ENCODE measurements around the gene C11orf98.
A peak's percentile ranks its signal among the peaks of the same experiment; 100 is the strongest.
"Not testable (repeated sequence)": the region's sequence is repeated elsewhere in the genome, so short reads cannot be mapped to it uniquely, and the experiment has no call there.

The C11orf98 gene

DNA sequence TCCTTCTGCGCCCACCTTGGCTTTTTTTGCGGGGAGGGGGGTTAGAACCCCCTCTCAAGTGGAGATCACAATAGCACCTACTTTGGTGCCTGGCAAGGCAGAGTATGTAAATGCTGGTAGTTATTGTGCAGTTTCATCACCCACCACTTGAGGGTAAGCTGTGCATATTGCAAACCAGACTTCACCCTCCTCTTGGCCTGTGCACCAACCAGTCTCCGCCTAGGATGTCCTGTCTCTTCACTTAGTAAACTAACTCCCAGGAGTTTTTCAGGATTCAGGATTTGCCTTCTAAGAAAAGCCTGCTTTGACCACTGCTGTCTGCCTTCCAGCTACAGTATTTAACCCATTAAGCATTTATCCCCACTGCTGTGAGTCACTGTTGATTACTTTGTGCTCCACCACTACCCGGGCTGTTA is 15.8 kb upstream of the C11orf98 start:
- Histone ChIP-seq H3K36me3 (ENCODE audit: control insufficient read depth, insufficient read depth, low read length, severe bottlenecking) (peaks cover 20% of the 10 kb centered on the region), H3K27me3 (replicated peaks; ENCODE audit: control insufficient read depth, insufficient read depth, low read length) (no peaks in the 10 kb centered on the region), H3K4me1 (ENCODE audit: control insufficient read depth, insufficient read depth, low read length) (peaks cover 37% of the 10 kb centered on the region), H3K4me3 (ENCODE audit: low read length) (no peak overlapping the region), H3K9me3 (ENCODE audit: control insufficient read depth, low read length) (no peaks in the 10 kb centered on the region), H3K9ac (ENCODE audit: low read length) (peak overlapping the region; percentile 52)
- DNase-seq (ENCODE audit: low read depth), result peak; percentile 86

DNA sequence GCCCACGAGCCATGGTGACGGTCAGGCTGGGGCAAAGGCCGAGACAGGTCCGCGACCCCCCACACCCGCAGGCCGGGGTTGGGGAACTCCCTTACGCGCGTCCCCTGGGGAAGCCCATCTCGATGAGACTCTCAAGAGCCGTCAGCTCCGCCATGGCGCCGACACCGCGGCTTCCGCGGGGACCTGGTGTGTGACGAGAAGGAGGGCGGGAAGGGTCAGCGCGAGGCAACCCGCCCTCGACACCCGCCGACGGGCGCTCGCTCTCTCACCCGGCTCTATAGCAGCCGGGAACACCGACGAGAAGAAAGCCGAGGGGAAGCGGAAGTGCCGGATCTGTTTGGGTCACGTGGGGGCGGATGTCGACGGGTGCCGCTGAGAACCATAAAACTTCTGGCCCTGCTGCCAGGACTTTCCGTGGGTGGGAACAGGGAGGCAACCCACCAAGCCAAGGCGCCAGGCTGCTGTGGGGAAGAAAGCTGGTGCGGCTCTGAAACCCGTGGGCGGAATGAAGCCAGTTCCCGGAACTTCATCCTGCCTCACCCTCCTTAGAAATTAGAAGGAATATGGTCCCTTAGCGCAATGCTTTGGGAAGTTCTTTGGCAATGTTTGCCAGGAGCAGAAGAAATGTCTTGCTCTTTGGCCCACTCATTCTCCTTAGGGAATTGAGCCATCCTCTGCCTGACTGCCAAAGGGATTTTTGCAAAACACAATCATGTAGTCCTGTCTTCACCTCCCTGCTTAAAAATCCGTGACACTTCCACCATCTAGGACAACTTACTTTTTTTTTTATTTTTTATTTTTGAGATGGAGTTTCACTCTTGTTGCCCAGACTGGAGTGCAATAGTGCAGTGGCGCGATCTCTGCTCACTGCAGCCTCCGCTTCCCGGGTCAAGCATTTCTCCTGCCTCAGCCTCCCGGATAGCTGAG is 14.0 kb upstream of the C11orf98 start, which contains the start of gene UBXN1:
Gene UBXN1, minus strand, starts transcription at position 304 of the 927 bp plus-strand sequence. Its CDS starts 150 bp downstream, at position 154.
- H3K4me3 ChIP-seq (ENCODE audit: low read length), result peak within 1 kb of the TSS; percentile 97
- no peaks in the 10 kb centered on the region for H3K27me3 ChIP-seq (replicated peaks; ENCODE audit: control insufficient read depth, insufficient read depth, low read length)
- peak within 1 kb of the TSS; percentile 99 for H3K9ac ChIP-seq (ENCODE audit: low read length)
- H3K36me3 ChIP-seq (ENCODE audit: control insufficient read depth, insufficient read depth, low read length, severe bottlenecking), result peaks cover 26% of the 10 kb centered on the region
- peaks cover 38% of the 10 kb centered on the region for H3K4me1 ChIP-seq (ENCODE audit: control insufficient read depth, insufficient read depth, low read length)
- no peaks in the 10 kb centered on the region for H3K9me3 ChIP-seq (ENCODE audit: control insufficient read depth, low read length)
- peak; percentile 94 for DNase-seq (ENCODE audit: low read depth)

DNA sequence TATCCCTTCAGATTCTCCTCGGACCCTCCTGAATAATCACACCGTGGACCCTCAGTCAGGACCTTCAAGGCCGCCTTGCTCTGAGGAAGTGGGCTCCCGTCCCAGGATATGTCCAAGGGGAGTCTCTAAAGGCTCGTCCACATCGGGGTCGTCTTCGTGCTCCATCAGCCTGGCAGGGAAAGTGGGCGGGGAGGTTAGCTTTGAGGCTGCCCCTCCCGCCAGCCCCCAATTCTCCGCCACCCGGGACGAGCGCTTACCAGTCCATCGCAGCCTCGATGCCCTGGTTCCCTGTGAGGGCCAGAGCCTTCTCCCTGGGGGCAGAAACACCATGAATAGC is 13.4 kb upstream of the C11orf98 start:
- Histone ChIP-seq H3K4me1 (ENCODE audit: control insufficient read depth, insufficient read depth, low read length) (peaks cover 44% of the 10 kb centered on the region), H3K27me3 (replicated peaks; ENCODE audit: control insufficient read depth, insufficient read depth, low read length) (no peaks in the 10 kb centered on the region), H3K4me3 (ENCODE audit: low read length) (peak overlapping the region; percentile 97), H3K9ac (ENCODE audit: low read length) (peak overlapping the region; percentile 99), H3K36me3 (ENCODE audit: control insufficient read depth, insufficient read depth, low read length, severe bottlenecking) (peaks cover 30% of the 10 kb centered on the region), H3K9me3 (ENCODE audit: control insufficient read depth, low read length) (no peaks in the 10 kb centered on the region)
- no peak for DNase-seq (ENCODE audit: low read depth)

DNA sequence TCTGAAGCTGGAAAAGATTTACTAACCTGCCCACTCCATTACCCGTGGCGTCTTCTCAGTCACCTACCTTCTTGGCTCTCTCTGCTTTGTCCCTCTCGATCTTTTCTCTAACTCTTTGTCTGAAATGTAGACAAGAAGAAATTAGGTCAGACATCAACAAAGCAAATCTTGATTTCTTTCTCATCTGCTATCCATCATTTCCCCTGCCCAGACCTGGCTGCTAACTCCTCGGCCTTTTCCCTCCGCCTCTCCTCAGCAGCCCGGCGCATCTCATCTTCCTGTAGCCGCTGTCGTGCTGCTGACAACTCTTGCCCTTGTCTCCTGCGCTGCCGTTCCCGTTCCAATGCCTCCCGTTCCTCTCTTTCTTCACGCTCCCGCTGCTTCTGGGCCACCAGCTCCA is 12.7 kb upstream of the C11orf98 start:
- H3K4me3 ChIP-seq (ENCODE audit: low read length), result peak overlapping the region; percentile 97
- no peak for DNase-seq (ENCODE audit: low read depth)
- H3K4me1 ChIP-seq (ENCODE audit: control insufficient read depth, insufficient read depth, low read length), result peaks cover 50% of the 10 kb centered on the region
- H3K36me3 ChIP-seq (ENCODE audit: control insufficient read depth, insufficient read depth, low read length, severe bottlenecking), result peaks cover 30% of the 10 kb centered on the region
- H3K9me3 ChIP-seq (ENCODE audit: control insufficient read depth, low read length), result no peaks in the 10 kb centered on the region
- H3K27me3 ChIP-seq (replicated peaks; ENCODE audit: control insufficient read depth, insufficient read depth, low read length), result no peaks in the 10 kb centered on the region
- H3K9ac ChIP-seq (ENCODE audit: low read length), result peak overlapping the region; percentile 99

DNA sequence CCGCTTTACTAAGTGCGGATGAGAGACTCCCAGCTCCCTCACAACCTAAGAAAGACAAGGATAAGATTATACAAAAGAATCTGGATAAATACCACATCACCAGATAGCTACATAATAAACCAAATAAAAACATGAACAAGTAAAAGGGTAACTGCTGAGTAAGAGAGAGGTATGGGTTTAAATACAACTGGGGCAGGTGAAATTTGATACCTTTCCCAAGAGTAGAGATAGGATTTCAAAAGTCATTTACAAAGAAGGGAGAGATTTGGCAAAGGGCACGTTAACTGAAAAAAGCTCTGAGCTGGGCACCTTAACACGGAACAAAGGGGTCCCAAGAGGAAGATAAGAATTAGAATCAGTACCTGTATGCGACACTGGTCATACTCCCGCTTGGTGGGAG is 12.1 kb upstream of the C11orf98 start:
- peak overlapping the region; percentile 97 for H3K4me3 ChIP-seq (ENCODE audit: low read length)
- H3K27me3 ChIP-seq (replicated peaks; ENCODE audit: control insufficient read depth, insufficient read depth, low read length), result no peaks in the 10 kb centered on the region
- peak overlapping the region; percentile 99 for H3K9ac ChIP-seq (ENCODE audit: low read length)
- peaks cover 54% of the 10 kb centered on the region for H3K4me1 ChIP-seq (ENCODE audit: control insufficient read depth, insufficient read depth, low read length)
- H3K9me3 ChIP-seq (ENCODE audit: control insufficient read depth, low read length), result no peaks in the 10 kb centered on the region
- H3K36me3 ChIP-seq (ENCODE audit: control insufficient read depth, insufficient read depth, low read length, severe bottlenecking), result peaks cover 30% of the 10 kb centered on the region
- no peak for DNase-seq (ENCODE audit: low read depth)

DNA sequence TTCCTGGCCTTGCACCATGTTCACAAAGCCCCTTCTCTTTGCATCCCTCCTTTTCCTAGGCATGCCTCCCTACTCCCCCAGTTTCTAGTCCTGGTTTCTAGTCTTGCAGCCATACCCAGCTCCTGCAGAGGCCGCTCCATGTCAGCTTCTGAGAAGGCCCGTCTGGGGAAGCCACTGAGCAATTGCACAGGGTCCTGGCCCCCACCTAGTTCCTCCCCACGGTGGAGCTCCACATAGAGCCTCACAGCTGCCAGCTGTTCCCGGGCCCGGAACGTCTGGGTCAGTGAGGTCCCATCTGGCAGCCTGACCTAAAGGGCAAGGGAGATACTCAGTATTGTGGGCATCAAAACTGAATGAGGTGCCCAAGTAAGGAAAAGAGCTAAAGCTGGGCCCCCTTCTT is 11.7 kb upstream of the C11orf98 start:
- H3K27me3 ChIP-seq (replicated peaks; ENCODE audit: control insufficient read depth, insufficient read depth, low read length), result no peaks in the 10 kb centered on the region
- peaks cover 54% of the 10 kb centered on the region for H3K4me1 ChIP-seq (ENCODE audit: control insufficient read depth, insufficient read depth, low read length)
- H3K36me3 ChIP-seq (ENCODE audit: control insufficient read depth, insufficient read depth, low read length, severe bottlenecking), result peaks cover 30% of the 10 kb centered on the region
- no peak overlapping the region for H3K4me3 ChIP-seq (ENCODE audit: low read length)
- peak overlapping the region; percentile 99 for H3K9ac ChIP-seq (ENCODE audit: low read length)
- no peak for DNase-seq (ENCODE audit: low read depth)
- no peaks in the 10 kb centered on the region for H3K9me3 ChIP-seq (ENCODE audit: control insufficient read depth, low read length)

DNA sequence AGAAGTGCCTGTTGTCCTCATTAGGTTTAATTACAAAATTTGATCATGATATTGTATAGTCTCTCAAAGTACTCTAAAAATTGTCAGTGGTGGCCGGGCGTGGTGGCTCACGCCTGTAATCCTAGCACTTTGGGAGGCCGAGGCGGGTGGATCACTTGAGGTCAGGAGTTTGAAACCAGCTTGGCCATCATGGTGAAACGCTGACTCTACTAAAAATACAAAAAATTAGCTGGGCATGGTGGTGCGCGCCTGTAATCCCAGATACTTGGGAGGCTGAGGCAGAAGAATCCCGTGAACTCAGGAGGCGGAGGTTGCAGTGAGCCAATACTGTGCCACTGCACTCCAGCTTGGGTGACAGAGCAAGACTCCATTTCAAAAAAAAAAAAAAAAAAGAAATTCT is 10.4 kb upstream of the C11orf98 start:
- H3K36me3 ChIP-seq (ENCODE audit: control insufficient read depth, insufficient read depth, low read length, severe bottlenecking), result peaks cover 30% of the 10 kb centered on the region
- H3K4me3 ChIP-seq (ENCODE audit: low read length); H3K9me3 ChIP-seq (ENCODE audit: control insufficient read depth, low read length); H3K9ac ChIP-seq (ENCODE audit: low read length); H3K27me3 ChIP-seq (replicated peaks; ENCODE audit: control insufficient read depth, insufficient read depth, low read length); DNase-seq (ENCODE audit: low read depth): not testable (repeated sequence)
- H3K4me1 ChIP-seq (ENCODE audit: control insufficient read depth, insufficient read depth, low read length), result peaks cover 42% of the 10 kb centered on the region

DNA sequence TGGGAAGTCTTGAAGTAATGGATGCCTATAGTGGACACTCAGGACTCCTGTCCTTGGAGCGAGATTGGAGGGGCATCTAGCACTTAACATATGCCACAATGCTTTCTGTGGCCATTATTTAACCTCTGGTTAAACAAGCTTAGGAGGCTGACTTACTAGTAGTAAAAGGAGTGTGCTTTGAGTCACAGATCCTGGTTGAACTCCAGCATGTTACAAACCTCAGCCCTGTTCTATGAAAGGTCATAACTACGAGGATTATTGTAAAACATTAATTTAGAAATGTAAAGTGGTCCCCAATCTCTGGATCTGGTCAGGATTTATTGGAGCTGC is 8.2 kb upstream of the C11orf98 start:
- peaks cover 43% of the 10 kb centered on the region for H3K4me1 ChIP-seq (ENCODE audit: control insufficient read depth, insufficient read depth, low read length)
- no peak for DNase-seq (ENCODE audit: low read depth)
- H3K9ac ChIP-seq (ENCODE audit: low read length), result peak overlapping the region; percentile 96
- H3K4me3 ChIP-seq (ENCODE audit: low read length), result peak overlapping the region; percentile 92
- no peaks in the 10 kb centered on the region for H3K9me3 ChIP-seq (ENCODE audit: control insufficient read depth, low read length)
- no peaks in the 10 kb centered on the region for H3K27me3 ChIP-seq (replicated peaks; ENCODE audit: control insufficient read depth, insufficient read depth, low read length)
- H3K36me3 ChIP-seq (ENCODE audit: control insufficient read depth, insufficient read depth, low read length, severe bottlenecking), result peaks cover 30% of the 10 kb centered on the region

DNA sequence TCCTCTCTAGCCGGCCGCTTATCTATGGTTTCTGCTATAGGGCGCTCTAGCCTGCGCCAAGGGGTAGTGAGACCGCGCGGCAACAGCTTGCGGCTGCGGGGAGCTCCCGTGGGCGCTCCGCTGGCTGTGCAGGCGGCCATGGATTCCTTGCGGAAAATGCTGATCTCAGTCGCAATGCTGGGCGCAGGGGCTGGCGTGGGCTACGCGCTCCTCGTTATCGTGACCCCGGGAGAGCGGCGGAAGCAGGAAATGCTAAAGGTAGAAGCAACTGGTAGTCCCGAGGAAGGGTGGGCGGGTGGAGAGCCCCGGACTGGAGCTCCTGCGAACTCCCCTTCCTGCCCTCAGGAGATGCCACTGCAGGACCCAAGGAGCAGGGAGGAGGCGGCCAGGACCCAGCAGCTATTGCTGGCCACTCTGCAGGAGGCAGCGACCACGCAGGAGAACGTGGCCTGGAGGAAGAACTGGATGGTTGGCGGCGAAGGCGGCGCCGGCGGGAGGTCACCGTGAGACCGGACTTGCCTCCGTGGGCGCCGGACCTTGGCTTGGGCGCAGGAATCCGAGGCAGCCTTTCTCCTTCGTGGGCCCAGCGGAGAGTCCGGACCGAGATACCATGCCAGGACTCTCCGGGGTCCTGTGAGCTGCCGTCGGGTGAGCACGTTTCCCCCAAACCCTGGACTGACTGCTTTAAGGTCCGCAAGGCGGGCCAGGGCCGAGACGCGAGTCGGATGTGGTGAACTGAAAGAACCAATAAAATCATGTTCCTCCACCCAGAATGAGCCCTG is 6.8 kb upstream of the C11orf98 start, which contains the start of the genes LBHD1 and UQCC3:
Gene LBHD1, minus strand, starts transcription at position 660 of the 782 bp plus-strand sequence. CDS start 2,236 bp downstream, outside the sequence.
Gene UQCC3, plus strand, starts transcription at position 66 of the 782 bp plus-strand sequence. Its CDS starts 73 bp downstream, at position 139.
- Histone ChIP-seq H3K9ac (ENCODE audit: low read length) (peak within 1 kb of the TSS; percentile 96), H3K9me3 (ENCODE audit: control insufficient read depth, low read length) (no peaks in the 10 kb centered on the region), H3K36me3 (ENCODE audit: control insufficient read depth, insufficient read depth, low read length, severe bottlenecking) (peaks cover 31% of the 10 kb centered on the region), H3K27me3 (replicated peaks; ENCODE audit: control insufficient read depth, insufficient read depth, low read length) (no peaks in the 10 kb centered on the region), H3K4me3 (ENCODE audit: low read length) (peak within 1 kb of the TSS; percentile 92), H3K4me1 (ENCODE audit: control insufficient read depth, insufficient read depth, low read length) (peaks cover 41% of the 10 kb centered on the region)
- DNase-seq (ENCODE audit: low read depth), result peak; percentile 91

DNA sequence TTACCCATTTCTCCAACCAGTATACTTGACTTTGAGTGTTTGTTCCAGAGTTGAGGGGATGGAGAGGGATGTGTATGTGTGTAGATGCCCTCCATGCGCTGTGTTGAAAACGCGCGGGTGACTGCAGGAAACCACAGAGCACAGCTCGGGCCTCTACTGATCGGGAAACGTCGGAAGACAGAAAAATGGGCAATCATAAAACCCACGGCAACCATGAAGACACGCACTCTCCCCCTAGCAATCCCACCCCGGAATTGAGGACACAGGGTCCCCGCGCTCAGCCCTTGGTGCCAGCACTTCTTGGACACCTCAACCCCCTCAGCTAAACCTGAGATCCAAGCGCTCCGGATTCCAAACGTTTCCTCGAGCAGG is 6.2 kb upstream of the C11orf98 start:
- Histone ChIP-seq H3K36me3 (ENCODE audit: control insufficient read depth, insufficient read depth, low read length, severe bottlenecking) (peaks cover 31% of the 10 kb centered on the region), H3K9me3 (ENCODE audit: control insufficient read depth, low read length) (no peaks in the 10 kb centered on the region), H3K9ac (ENCODE audit: low read length) (peak overlapping the region; percentile 96), H3K4me3 (ENCODE audit: low read length) (peak overlapping the region; percentile 92), H3K4me1 (ENCODE audit: control insufficient read depth, insufficient read depth, low read length) (peaks cover 41% of the 10 kb centered on the region), H3K27me3 (replicated peaks; ENCODE audit: control insufficient read depth, insufficient read depth, low read length) (no peaks in the 10 kb centered on the region)
- DNase-seq (ENCODE audit: low read depth), result no peak

Data from adipocyte (in vitro differentiated cells).